Smooth muscle cell (in vitro differentiated cells): Measurements from ENCODE around the gene MNX1. TPM values are rescaled to one million over a fixed set of nuclear protein-coding genes. Genes with fewer than 3 reads are reported as not detected.

ENCODE experiments used
- DNase-seq: peaks from one replicate; lab custom pipeline; 2025; ENCODE audit not compliant: unreplicated experiment; lab: John Stamatoyannopoulos, UW
- H2AFZ ChIP-seq: fragments of 200-600 bp; sonication (generic); 2 replicates; pipeline ENCODE4 v1.6.0; 2016; ENCODE audit warnings: antibody characterized with exemption, low read depth, mild to moderate bottlenecking
- H3F3A ChIP-seq: fragments of 200-600 bp; sonication (generic); 2 replicates; pipeline ENCODE4 v1.6.0; 2017; ENCODE audit warnings: antibody characterized with exemption, low read depth
- H3K27ac ChIP-seq: fragments of 200-600 bp; sonication (generic); 2 replicates; pipeline ENCODE4 v1.5.1; 2016; ENCODE audit warnings: low read depth, mild to moderate bottlenecking
- H3K27me3 ChIP-seq: fragments of 200-600 bp; sonication (generic); 2 replicates; pipeline ENCODE4 v1.6.1; 2016; ENCODE audit warnings: low read depth, mild to moderate bottlenecking
- H3K36me3 ChIP-seq: fragments of 200-600 bp; sonication (generic); 2 replicates; pipeline ENCODE4 v1.5.1; 2016; ENCODE audit warnings: low read depth
- H3K4me1 ChIP-seq: fragments of 200-600 bp; sonication (generic); 2 replicates; pipeline ENCODE4 v1.5.1; 2016; ENCODE audit warnings: low read depth
- H3K4me2 ChIP-seq: fragments of 200-600 bp; sonication (generic); 2 replicates; pipeline ENCODE4 v1.6.0; 2016; ENCODE audit warnings: mild to moderate bottlenecking
- H3K4me3 ChIP-seq: fragments of 200-600 bp; sonication (generic); 2 replicates; pipeline ENCODE4 v1.5.1; 2016; ENCODE audit warnings: mild to moderate bottlenecking
- H3K79me2 ChIP-seq: fragments of 200-600 bp; sonication (generic); 2 replicates; pipeline ENCODE4 v1.6.0; 2016; ENCODE audit warnings: low read depth, mild to moderate bottlenecking
- H3K9ac ChIP-seq: fragments of 200-600 bp; sonication (generic); 2 replicates; pipeline ENCODE4 v1.6.0; 2016; ENCODE audit warnings: low read depth
- H3K9me3 ChIP-seq: fragments of 200-600 bp; sonication (generic); replicated peaks from 2 replicates; pipeline ENCODE4 v1.5.1; 2016; ENCODE audit warnings: low read depth
- H4K20me1 ChIP-seq: fragments of 200-600 bp; sonication (generic); 2 replicates; pipeline ENCODE4 v1.6.0; 2016; ENCODE audit warnings: low read depth
- WGBS: methylation state at CpG from one replicate; pipeline ENCODE4 v1.1.7; 2016; ENCODE audit warnings: low lambda C conversion rate; 5-methylcytosine and 5-hydroxymethylcytosine counted together
- polyA plus RNA-seq: library from polyadenylated mRNA; unstranded; fragments of >200 nt; fragmentation: Nextera tagmentation; extraction: Ambion mirVana; gene quantifications from 2 replicates; pipeline ENCODE4 v1.2.1, GENCODE V29; 2016
- total RNA-seq: library from RNA; depleted of rRNA; stranded (reverse); fragments of >200 nt; gene quantifications from 2 replicates; pipeline ENCODE4 v1.2.3, GENCODE V29; 2014
- TF ChIP-seq, protein P1 (sequence below): fragments of 200-600 bp; sonication (generic); IDR thresholded peaks from 2 replicates; pipeline ENCODE4 v1.5.1; 2017; ENCODE audit warnings: borderline replicate concordance, mild to moderate bottlenecking, antibody characterized with exemption; ENCODE audit not compliant: insufficient read depth, poor library complexity, severe bottlenecking

MNX1 gene
- total and polyA plus RNA-seq, 2 experiments from 2014 or later = not detected

DNA sequence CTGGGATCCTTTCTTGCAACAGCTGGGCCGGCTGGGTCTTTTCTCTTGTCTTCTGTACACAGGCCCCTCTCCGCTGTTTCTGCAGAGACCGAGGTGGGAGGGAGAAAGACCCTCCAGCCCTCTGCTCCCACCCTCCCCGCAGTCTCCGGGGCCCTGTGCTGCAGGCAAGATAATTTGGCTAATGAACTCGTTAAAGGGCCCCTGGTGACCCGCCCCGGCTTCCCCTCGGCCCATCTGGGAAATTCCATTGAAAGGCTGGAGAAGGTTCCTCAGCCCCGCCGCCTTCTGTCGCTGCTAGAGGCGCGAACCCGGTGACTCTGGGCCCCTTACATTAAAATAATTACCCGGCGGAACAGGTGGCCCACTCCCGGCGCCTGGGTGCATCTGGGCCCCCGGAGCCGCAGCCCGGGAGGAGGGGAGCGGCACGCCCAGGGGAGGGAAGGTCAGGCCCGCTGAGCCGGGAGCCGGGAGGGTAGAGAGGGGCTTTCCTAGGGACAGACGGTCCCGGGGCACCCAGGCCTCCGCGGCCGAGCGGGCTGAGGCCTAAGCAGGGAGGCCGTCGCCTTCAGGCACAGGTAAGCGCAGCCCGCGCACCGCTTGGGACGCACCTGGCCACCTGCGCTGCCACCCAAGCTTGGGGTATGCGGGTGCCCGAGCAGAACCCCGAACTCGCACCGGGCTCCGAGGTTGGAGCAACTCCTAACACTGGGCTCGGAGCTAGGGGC, 7.3 kb upstream of the MNX1 start:
- Histone ChIP-seq H3F3A (no peaks in the 10 kb centered on the region), H3K36me3 (no peaks in the 10 kb centered on the region), H2AFZ (no peak overlapping the region), H4K20me1 (no peaks in the 10 kb centered on the region), H3K27ac (no peak overlapping the region), H3K27me3 (peaks cover 100% of the 10 kb centered on the region), H3K9me3 (no peaks in the 10 kb centered on the region), H3K79me2 (no peaks in the 10 kb centered on the region), H3K4me1 (peaks cover 10% of the 10 kb centered on the region), H3K9ac (no peak overlapping the region), H3K4me2 (peak overlapping the region; percentile 67), H3K4me3 (no peak overlapping the region)
- 3% methylated on average over 47 of the region's 48 CpGs for WGBS
- TF ChIP-seq, protein P1, sequence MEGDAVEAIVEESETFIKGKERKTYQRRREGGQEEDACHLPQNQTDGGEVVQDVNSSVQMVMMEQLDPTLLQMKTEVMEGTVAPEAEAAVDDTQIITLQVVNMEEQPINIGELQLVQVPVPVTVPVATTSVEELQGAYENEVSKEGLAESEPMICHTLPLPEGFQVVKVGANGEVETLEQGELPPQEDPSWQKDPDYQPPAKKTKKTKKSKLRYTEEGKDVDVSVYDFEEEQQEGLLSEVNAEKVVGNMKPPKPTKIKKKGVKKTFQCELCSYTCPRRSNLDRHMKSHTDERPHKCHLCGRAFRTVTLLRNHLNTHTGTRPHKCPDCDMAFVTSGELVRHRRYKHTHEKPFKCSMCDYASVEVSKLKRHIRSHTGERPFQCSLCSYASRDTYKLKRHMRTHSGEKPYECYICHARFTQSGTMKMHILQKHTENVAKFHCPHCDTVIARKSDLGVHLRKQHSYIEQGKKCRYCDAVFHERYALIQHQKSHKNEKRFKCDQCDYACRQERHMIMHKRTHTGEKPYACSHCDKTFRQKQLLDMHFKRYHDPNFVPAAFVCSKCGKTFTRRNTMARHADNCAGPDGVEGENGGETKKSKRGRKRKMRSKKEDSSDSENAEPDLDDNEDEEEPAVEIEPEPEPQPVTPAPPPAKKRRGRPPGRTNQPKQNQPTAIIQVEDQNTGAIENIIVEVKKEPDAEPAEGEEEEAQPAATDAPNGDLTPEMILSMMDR = no peak
- no peak for DNase-seq

GRCh38 chr7:157017149-157017548, 6.7 kb upstream of the MNX1 start:
- 19% methylated on average over 11 of the region's 11 CpGs for WGBS
- Histone ChIP-seq H3K27me3 (peaks cover 100% of the 10 kb centered on the region), H3K9me3 (no peaks in the 10 kb centered on the region), H3K4me3 (no peak overlapping the region), H3F3A (no peaks in the 10 kb centered on the region), H3K27ac (no peak overlapping the region), H4K20me1 (no peaks in the 10 kb centered on the region), H2AFZ (no peak overlapping the region), H3K9ac (no peak overlapping the region), H3K4me2 (no peak overlapping the region), H3K36me3 (no peaks in the 10 kb centered on the region), H3K4me1 (peaks cover 7% of the 10 kb centered on the region), H3K79me2 (no peaks in the 10 kb centered on the region)
- no peak for DNase-seq
- TF ChIP-seq, protein P1 = no peak

DNA sequence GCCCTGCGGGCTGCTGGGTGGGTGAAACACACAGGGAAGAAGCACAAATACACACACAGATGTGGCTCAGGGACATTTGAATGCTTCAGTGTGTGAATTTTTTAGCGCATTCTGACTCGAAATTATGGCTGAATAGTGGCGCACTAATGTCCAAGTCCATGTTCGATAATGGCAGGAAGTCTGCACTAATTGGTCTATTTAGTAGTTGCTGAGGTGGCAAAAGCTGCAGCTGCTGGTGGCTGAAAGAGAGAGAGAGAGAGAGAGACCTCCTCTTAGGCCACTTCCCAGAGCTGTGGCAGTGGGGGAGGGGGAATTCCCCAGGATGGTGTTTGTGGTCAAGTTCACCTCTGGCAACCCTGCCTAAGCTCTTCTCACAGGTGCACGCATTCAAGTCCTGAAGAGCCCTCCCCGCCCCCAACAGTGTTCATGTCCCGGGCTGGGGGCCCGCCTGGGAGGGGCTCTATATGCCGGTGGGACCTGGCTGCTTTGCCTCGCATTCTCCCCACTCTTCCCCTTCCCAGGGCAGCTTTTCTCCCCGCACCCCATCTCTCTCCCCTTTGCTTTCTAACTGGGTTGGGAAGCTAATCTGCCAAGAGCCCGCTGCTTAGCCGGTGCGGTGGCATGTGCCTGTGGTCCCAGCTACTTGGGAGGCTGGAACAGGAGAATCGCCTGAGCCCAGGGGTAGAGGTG, 6.0 kb upstream of the MNX1 start:
- H3K27ac ChIP-seq = no peak overlapping the region
- H3K9me3 ChIP-seq = no peaks in the 10 kb centered on the region
- 9% methylated on average over 16 of the region's 16 CpGs for WGBS
- H3F3A ChIP-seq = no peaks in the 10 kb centered on the region
- peaks cover 7% of the 10 kb centered on the region for H3K4me1 ChIP-seq
- no peaks in the 10 kb centered on the region for H4K20me1 ChIP-seq
- H2AFZ ChIP-seq = no peak overlapping the region
- H3K79me2 ChIP-seq = no peaks in the 10 kb centered on the region
- H3K9ac ChIP-seq = no peak overlapping the region
- DNase-seq = no peak
- TF ChIP-seq, protein P1 = no peak
- no peaks in the 10 kb centered on the region for H3K36me3 ChIP-seq
- peaks cover 100% of the 10 kb centered on the region for H3K27me3 ChIP-seq
- H3K4me3 ChIP-seq = no peak overlapping the region
- no peak overlapping the region for H3K4me2 ChIP-seq

- no peak overlapping the region for H2AFZ ChIP-seq
- no peak overlapping the region for H3K4me2 ChIP-seq
- no peaks in the 10 kb centered on the region for H3K36me3 ChIP-seq
- no peak overlapping the region for H3K9ac ChIP-seq
- no peaks in the 10 kb centered on the region for H3F3A ChIP-seq
- no peak overlapping the region for H3K4me3 ChIP-seq
- no peak overlapping the region for H3K27ac ChIP-seq
- peaks cover 100% of the 10 kb centered on the region for H3K27me3 ChIP-seq
- H3K79me2 ChIP-seq = no peaks in the 10 kb centered on the region
- H3K4me1 ChIP-seq = peaks cover 4% of the 10 kb centered on the region
- no peaks in the 10 kb centered on the region for H3K9me3 ChIP-seq
- 16% methylated on average over 10 of the region's 11 CpGs for WGBS
- DNase-seq = no peak
- no peaks in the 10 kb centered on the region for H4K20me1 ChIP-seq
- TF ChIP-seq, protein P1 = no peak
Observed at GRCh38 chr7:157016024-157016351, 5.5 kb upstream of the MNX1 start.
